ENCODE results near the gene CLDN12.

- TF ChIP-seq POLR2A (IDR thresholded peaks at IDR 0.05) (no peak), CTCF (IDR thresholded peaks at IDR 0.05) (no peak)
These were observed 27.6 kb downstream of the CLDN12 start for GRCh38 chr7:90430614-90431460.
